H9 (cell line): ENCODE measurements around the gene CDK14. TPM values are rescaled to one million over a fixed set of nuclear protein-coding genes. Genes with fewer than 3 reads are reported as not detected.

ENCODE experiments used
- DNase-seq: peaks from one replicate; pipeline ENCODE4 v3.0.0-alpha.2; 2017
- H2AFZ ChIP-seq: one replicate; pipeline ENCODE4 v1.6.1; 2013; ENCODE audit warnings: mild to moderate bottlenecking, low read length, control low read depth, moderate library complexity
- H2AK5ac ChIP-seq: 2 replicates; pipeline ENCODE4 v1.6.1; 2013; ENCODE audit warnings: low read length, control low read depth, mixed read lengths; ENCODE audit not compliant: insufficient read length
- H2BK120ac ChIP-seq: one replicate; pipeline ENCODE4 v1.6.1; 2013; ENCODE audit warnings: low read depth, mild to moderate bottlenecking, low read length, control low read depth, inconsistent platforms; ENCODE audit not compliant: poor library complexity, severe bottlenecking
- H2BK12ac ChIP-seq: 2 replicates; pipeline ENCODE4 v1.6.1; 2013; ENCODE audit warnings: low read length, control low read depth, mixed read lengths, low read depth; ENCODE audit not compliant: insufficient read length
- H2BK15ac ChIP-seq: 2 replicates; pipeline ENCODE4 v1.6.1; 2013; ENCODE audit warnings: low read depth, low read length, control low read depth
- H2BK20ac ChIP-seq: one replicate; pipeline ENCODE4 v1.6.1; 2013; ENCODE audit warnings: low read depth, mild to moderate bottlenecking, low read length, control low read depth, inconsistent platforms; ENCODE audit not compliant: poor library complexity, severe bottlenecking
- H2BK5ac ChIP-seq: 2 replicates; pipeline ENCODE4 v1.6.1; 2013; ENCODE audit warnings: low read length, control low read depth, mixed read lengths; ENCODE audit not compliant: insufficient read length
- H3K14ac ChIP-seq: 2 replicates; pipeline ENCODE4 v1.6.1; 2013; ENCODE audit warnings: low read length, control low read depth; ENCODE audit not compliant: insufficient read depth
- H3K18ac ChIP-seq: 2 replicates; pipeline ENCODE4 v1.6.1; 2013; ENCODE audit warnings: low read depth, mild to moderate bottlenecking, mixed read lengths, low read length, control low read depth; ENCODE audit not compliant: insufficient read length
- H3K23ac ChIP-seq: 2 replicates; pipeline ENCODE4 v1.6.1; 2013; ENCODE audit warnings: low read length, control low read depth, mixed read lengths, low read depth; ENCODE audit not compliant: insufficient read length
- H3K23me2 ChIP-seq: 2 replicates; pipeline ENCODE4 v1.6.1; 2013; ENCODE audit warnings: low read depth, mild to moderate bottlenecking, mixed read lengths, low read length, control low read depth; ENCODE audit not compliant: insufficient read length, poor library complexity, severe bottlenecking
- H3K27ac ChIP-seq: 2 replicates; pipeline ENCODE4 v1.5.1; 2013; ENCODE audit warnings: low read length, control low read depth, mixed read lengths, low read depth; ENCODE audit not compliant: insufficient read length
- H3K27me3 ChIP-seq: 2 replicates; pipeline ENCODE4 v1.6.1; 2013; ENCODE audit warnings: low read length, control low read depth, inconsistent platforms; ENCODE audit not compliant: insufficient read depth
- H3K4ac ChIP-seq: 2 replicates; pipeline ENCODE4 v1.6.1; 2013; ENCODE audit warnings: low read depth, mild to moderate bottlenecking, control low read depth, inconsistent platforms, low read length, moderate library complexity
- H3K4me1 ChIP-seq: 2 replicates; pipeline ENCODE4 v1.6.1; 2013; ENCODE audit warnings: low read length, control low read depth, inconsistent platforms; ENCODE audit not compliant: insufficient read depth
- H3K4me2 ChIP-seq: 2 replicates; pipeline ENCODE4 v1.6.1; 2013; ENCODE audit warnings: low read length, control low read depth, mixed read lengths; ENCODE audit not compliant: insufficient read length, insufficient read depth
- H3K56ac ChIP-seq: 2 replicates; pipeline ENCODE4 v1.6.1; 2013; ENCODE audit warnings: low read depth, mild to moderate bottlenecking, mixed read lengths, low read length, control low read depth; ENCODE audit not compliant: insufficient read length
- H3K79me1 ChIP-seq: 2 replicates; pipeline ENCODE4 v1.6.1; 2013; ENCODE audit warnings: low read depth, mild to moderate bottlenecking, moderate library complexity, low read length, control low read depth, inconsistent platforms; ENCODE audit not compliant: insufficient read depth, poor library complexity, severe bottlenecking
- H3K79me2 ChIP-seq: 2 replicates; pipeline ENCODE4 v1.6.1; 2013; ENCODE audit warnings: low read length, control low read depth, inconsistent platforms; ENCODE audit not compliant: insufficient read depth
- H3K9ac ChIP-seq: 2 replicates; pipeline ENCODE4 v1.6.1; 2013; ENCODE audit warnings: low read length, control low read depth, mixed read lengths; ENCODE audit not compliant: insufficient read length; ENCODE audit errors: extremely low read depth
- H3K9me3 ChIP-seq: one replicate; pipeline ENCODE4 v1.6.1; 2013; ENCODE audit warnings: low read depth, low read length, inconsistent platforms; ENCODE audit not compliant: control insufficient read depth
- H3T11ph ChIP-seq: one replicate; pipeline ENCODE4 v1.6.1; 2013; ENCODE audit warnings: mild to moderate bottlenecking, low read length, control low read depth, inconsistent platforms
- H4K20me1 ChIP-seq: one replicate; pipeline ENCODE4 v1.6.1; 2013; ENCODE audit not compliant: control insufficient read depth, insufficient read length, insufficient read depth
- H4K5ac ChIP-seq: 2 replicates; pipeline ENCODE4 v1.6.1; 2013; ENCODE audit warnings: low read depth, mild to moderate bottlenecking, mixed read lengths, low read length, control low read depth; ENCODE audit not compliant: insufficient read length
- H4K8ac ChIP-seq: replicated peaks from 2 replicates; pipeline ENCODE4 v1.6.1; 2013; ENCODE audit warnings: low read length, control low read depth, mixed read lengths, low read depth; ENCODE audit not compliant: insufficient read length
- H4K91ac ChIP-seq: 2 replicates; pipeline ENCODE4 v1.6.1; 2013; ENCODE audit warnings: low read depth, mild to moderate bottlenecking, moderate library complexity, mixed read lengths, low read length, control low read depth; ENCODE audit not compliant: insufficient read length
- H3K27ac Mint-ChIP-seq, 3 experiments: 2 replicates in 2 of 3; 3 replicates in 1 of 3; pipeline ENCODE4 v1.8.0; 2020 to 2021; ENCODE audit warnings: mixed read lengths in 3 of 3, mild to moderate bottlenecking in 1 of 3, moderate library complexity in 1 of 3
- H3K27me3 Mint-ChIP-seq: 2 replicates; pipeline ENCODE4 v1.8.0; 2021; ENCODE audit warnings: low read depth, mild to moderate bottlenecking, moderate library complexity, mixed read lengths
- H3K36me3 Mint-ChIP-seq, 3 experiments: 2 replicates in 2 of 3; 3 replicates in 1 of 3; pipeline ENCODE4 v1.8.0; 2020 to 2021; ENCODE audit warnings: low read depth in 3 of 3, mixed read lengths in 3 of 3; ENCODE audit not compliant: insufficient read depth in 1 of 3
- H3K4me1 Mint-ChIP-seq, 2 experiments: 2 replicates each; pipeline ENCODE4 v1.8.0; 2020; ENCODE audit warnings: mixed read lengths in 2 of 2
- H3K4me3 Mint-ChIP-seq, 2 experiments: 2 replicates in 1 of 2; 3 replicates in 1 of 2; pipeline ENCODE4 v1.8.0; 2020 to 2021; ENCODE audit warnings: mild to moderate bottlenecking in 2 of 2, mixed read lengths in 2 of 2, moderate library complexity in 1 of 2
- H3K9me3 Mint-ChIP-seq, 2 experiments: 2 replicates in 1 of 2; 3 replicates in 1 of 2; pipeline ENCODE4 v1.8.0; 2020; ENCODE audit warnings: mild to moderate bottlenecking in 2 of 2, mixed read lengths in 2 of 2, moderate library complexity in 1 of 2
- WGBS: extraction: QIAGEN DNeasy Blood & Tissue Kit; methylation state at CpG from one replicate; pipeline ENCODE4 v1.1.7; 2013; ENCODE audit warnings: missing lambda C conversion rate, low lambda C conversion rate, mixed read lengths; ENCODE audit not compliant: insufficient read length; ENCODE audit errors: extremely low coverage; 5-methylcytosine and 5-hydroxymethylcytosine counted together
- total RNA-seq: library from RNA; stranded (reverse); gene quantifications from 2 replicates; pipeline ENCODE4 v1.2.1, GENCODE V29; 2021
- TF ChIP-seq, protein P1 (sequence below): fragments of 200-600 bp; sonication (generic); conservative IDR thresholded peaks from 3 replicates; pipeline ENCODE4 v1.8.0; 2021; ENCODE audit warnings: antibody characterized with exemption, mild to moderate bottlenecking

CDK14 gene
- total RNA-seq, 1 experiment from 2014 or later, result 23.9 TPM

DNA sequence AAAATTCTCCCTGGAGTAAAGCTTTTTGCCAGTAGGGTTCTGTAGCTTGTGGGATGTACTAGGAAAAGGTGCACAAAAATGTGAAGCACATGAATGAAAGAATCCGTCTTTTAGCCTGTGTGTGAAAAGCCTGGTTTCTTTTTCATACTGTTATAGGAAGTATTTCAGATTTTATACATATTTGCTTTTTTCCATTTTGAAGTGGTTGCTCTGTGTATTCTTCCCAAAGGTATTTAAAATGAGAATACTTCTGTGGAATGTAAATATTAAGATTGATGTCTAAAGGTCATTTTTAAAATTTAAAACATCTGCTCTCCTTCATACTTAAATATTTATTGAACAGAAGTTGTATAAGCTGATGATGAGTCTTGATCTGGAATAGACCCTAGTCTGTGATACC lies 96.8 kb downstream of the CDK14 start:
- no peak overlapping the region for H3K14ac ChIP-seq
- no peak overlapping the region for H3K4ac ChIP-seq
- no peak overlapping the region for H3K9ac ChIP-seq
- H3K79me2 ChIP-seq, result no peaks in the 10 kb centered on the region
- H3K27ac Mint-ChIP-seq, result no peak overlapping the region
- H3K36me3 Mint-ChIP-seq, result peaks cover 5 to 8% (median 6%) of the 10 kb centered on the region in 3 experiments
- no peaks in the 10 kb centered on the region for H3K23me2 ChIP-seq
- no peaks in the 10 kb centered on the region; the same call in 1 of the 2 replicates for H3K4me1 ChIP-seq
- H3K27me3 ChIP-seq, result no peaks in the 10 kb centered on the region
- no peaks in the 10 kb centered on the region for H3K9me3 ChIP-seq
- peaks cover 5 to 8% of the 10 kb centered on the region in 2 experiments for H3K4me1 Mint-ChIP-seq
- no peaks in the 10 kb centered on the region for H3K27me3 Mint-ChIP-seq
- no peak overlapping the region for H2BK15ac ChIP-seq
- no peak overlapping the region for H3K56ac ChIP-seq
- no peak overlapping the region for H2BK12ac ChIP-seq
- WGBS, result no CpG with 5 or more reads among the region's 1 CpG
- H3K23ac ChIP-seq, result no peak overlapping the region
- no peak overlapping the region for H4K91ac ChIP-seq
- no peaks in the 10 kb centered on the region for H4K20me1 ChIP-seq
- H2BK5ac ChIP-seq, result no peak overlapping the region
- no peaks in the 10 kb centered on the region; a peak in 2 of 5 replicates for H3K9me3 Mint-ChIP-seq
- no peak overlapping the region for H3K27ac ChIP-seq
- no peak overlapping the region for H4K8ac ChIP-seq
- H3T11ph ChIP-seq, result no peak overlapping the region
- no peak overlapping the region for H4K5ac ChIP-seq
- H3K18ac ChIP-seq, result no peak overlapping the region
- DNase-seq, result no peak
- H2BK120ac ChIP-seq, result no peak overlapping the region
- no peaks in the 10 kb centered on the region for H3K79me1 ChIP-seq
- TF ChIP-seq, protein P1, sequence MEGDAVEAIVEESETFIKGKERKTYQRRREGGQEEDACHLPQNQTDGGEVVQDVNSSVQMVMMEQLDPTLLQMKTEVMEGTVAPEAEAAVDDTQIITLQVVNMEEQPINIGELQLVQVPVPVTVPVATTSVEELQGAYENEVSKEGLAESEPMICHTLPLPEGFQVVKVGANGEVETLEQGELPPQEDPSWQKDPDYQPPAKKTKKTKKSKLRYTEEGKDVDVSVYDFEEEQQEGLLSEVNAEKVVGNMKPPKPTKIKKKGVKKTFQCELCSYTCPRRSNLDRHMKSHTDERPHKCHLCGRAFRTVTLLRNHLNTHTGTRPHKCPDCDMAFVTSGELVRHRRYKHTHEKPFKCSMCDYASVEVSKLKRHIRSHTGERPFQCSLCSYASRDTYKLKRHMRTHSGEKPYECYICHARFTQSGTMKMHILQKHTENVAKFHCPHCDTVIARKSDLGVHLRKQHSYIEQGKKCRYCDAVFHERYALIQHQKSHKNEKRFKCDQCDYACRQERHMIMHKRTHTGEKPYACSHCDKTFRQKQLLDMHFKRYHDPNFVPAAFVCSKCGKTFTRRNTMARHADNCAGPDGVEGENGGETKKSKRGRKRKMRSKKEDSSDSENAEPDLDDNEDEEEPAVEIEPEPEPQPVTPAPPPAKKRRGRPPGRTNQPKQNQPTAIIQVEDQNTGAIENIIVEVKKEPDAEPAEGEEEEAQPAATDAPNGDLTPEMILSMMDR, result no peak
- H2AK5ac ChIP-seq, result no peak overlapping the region
- no peak overlapping the region for H3K4me3 Mint-ChIP-seq
- H3K4me2 ChIP-seq, result no peak overlapping the region
- H2BK20ac ChIP-seq, result no peak overlapping the region
- H2AFZ ChIP-seq, result no peak overlapping the region
